Astrocyte of the cerebellum (primary cell): ENCODE results near the gene ING3.
A peak's percentile ranks its signal among the peaks of the same experiment; 100 is the strongest.

ENCODE experiments used
- DNase-seq: peaks from one replicate; pipeline ENCODE4 v3.0.0-alpha.2; 2011; ENCODE audit warnings: low read depth
- H3K4me3 ChIP-seq: 2 replicates; pipeline ENCODE4 v1.5.1; 2011; ENCODE audit warnings: mild to moderate bottlenecking, low read depth, low read length, moderate library complexity
- CTCF ChIP-seq: IDR thresholded peaks from 2 replicates; pipeline ENCODE4 v1.5.1; 2012; ENCODE audit warnings: low read length, low read depth, moderate library complexity, mild to moderate bottlenecking; ENCODE audit errors: missing control alignments
- in situ Hi-C: cut with HindIII; loops from 2 replicates; pipeline ENCODE4 v1.10.0; 2017; ENCODE audit warnings: low sequenced_read_pairs

Gene ING3

DNA sequence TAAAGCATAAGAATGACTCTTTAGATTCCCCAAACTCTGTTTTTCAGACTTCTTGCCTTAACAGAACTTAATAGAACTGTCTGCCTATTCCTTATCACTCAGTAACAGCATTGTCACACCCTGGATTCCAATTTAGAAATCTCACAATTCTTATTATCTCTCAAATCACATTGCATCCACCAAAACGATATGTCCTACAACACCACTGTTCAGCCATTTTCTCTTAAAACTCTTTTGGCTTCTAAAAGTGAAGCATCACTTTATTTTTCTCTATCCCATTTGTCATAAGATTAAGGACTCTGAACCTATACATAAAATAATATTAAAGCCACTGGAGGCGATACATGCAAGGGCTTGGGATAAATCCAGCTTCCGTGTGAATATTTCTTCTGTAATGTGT lies 36.7 kb downstream of the ING3 start:
- in situ Hi-C loops: loop anchor here (25.0 kb wide), 1 partner anchor 550 kb away; no protein-coding TSS in a partner anchor
- TF ChIP-seq CTCF: no peak
- H3K4me3 ChIP-seq: no peak overlapping the region
- no peak for DNase-seq

DNA sequence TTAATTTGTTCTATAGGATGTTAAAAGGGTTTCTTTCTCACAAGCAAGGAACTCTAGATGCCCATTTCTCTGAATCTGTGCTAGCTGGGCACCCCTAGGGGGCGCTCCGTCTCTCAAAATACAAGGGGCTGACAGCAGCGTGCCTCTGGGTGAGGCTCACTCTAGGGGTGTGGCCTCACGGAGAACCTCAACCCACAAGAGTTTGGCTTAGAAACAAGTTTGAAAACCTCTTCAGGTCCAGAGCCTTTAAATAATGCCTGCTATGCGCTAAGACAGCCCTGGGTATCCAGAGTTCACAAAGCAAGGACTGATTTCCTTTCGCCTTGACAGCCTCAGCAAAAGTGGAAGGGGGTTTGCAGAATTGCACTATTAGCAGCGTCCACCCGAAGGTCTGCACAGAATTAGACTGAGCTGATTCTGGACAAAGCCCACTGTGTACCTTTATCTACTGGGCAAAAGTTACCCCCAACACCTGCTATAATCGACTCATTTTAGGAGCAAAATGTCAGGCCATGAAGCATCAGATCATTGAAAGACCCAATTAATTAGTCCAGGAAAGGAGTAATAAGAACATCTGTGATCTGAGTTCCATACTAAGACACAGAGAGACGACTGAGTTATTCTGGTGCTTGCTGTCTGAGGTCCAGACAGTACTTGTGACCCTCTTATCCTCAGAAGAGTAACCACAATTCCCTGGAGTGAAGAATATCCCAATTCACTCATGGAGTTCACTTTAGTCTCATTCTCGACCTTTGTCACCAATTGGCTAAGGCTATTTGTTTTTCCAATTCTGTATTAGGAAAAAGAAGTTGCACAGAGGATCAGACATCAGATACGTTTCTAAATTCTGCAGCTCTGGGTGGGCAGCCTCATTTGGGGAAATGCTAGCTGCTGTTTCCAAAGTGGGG lies 37.4 kb downstream of the ING3 start:
- peak; percentile 98 for TF ChIP-seq CTCF
- peak overlapping the region; percentile 43 for H3K4me3 ChIP-seq
- in situ Hi-C loops: loop anchor here (25.0 kb wide), 1 partner anchor 549 kb away; no protein-coding TSS in a partner anchor
- DNase-seq: peak; percentile 91

DNA sequence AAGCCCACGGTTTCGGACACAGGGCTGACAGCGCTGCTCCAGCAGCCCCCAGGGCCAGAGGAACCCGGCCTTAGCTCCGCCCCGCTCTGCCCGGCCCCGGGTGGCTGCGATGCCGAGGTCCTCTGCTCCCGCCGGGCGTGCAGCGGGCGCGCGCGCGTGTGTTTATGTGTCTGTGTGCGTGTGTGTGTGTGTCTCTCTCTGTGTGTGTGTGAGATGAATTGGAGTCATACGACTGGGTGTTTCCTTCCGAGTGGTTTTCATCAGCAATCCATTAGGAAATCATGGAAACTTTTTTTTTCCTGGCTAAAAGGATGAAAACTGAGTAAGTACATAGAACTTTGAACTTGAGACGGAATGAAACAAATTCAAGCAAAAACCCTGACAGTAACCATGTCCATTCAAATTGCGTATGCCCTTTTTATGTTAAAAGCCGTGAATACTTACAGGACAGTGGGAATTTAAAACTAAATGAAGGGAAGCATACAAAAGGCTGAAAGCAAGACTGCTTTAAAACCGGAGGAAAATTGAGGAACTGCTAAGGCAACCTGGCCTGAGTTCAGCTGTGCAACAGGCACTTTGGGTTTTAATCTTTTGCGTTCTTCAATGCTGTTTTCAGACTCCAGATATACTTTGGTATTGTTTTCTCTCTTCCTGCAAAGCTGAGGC lies 38.1 kb downstream of the ING3 start, which contains the start of gene CPED1:
CPED1 (plus strand) TSS at position 121 of the 666 bp plus-strand sequence. CDS start 911 bp downstream, outside the sequence.
- no peak for DNase-seq
- in situ Hi-C loops: loop anchor here (25.0 kb wide), 1 partner anchor 549 kb away; no protein-coding TSS in a partner anchor

DNA sequence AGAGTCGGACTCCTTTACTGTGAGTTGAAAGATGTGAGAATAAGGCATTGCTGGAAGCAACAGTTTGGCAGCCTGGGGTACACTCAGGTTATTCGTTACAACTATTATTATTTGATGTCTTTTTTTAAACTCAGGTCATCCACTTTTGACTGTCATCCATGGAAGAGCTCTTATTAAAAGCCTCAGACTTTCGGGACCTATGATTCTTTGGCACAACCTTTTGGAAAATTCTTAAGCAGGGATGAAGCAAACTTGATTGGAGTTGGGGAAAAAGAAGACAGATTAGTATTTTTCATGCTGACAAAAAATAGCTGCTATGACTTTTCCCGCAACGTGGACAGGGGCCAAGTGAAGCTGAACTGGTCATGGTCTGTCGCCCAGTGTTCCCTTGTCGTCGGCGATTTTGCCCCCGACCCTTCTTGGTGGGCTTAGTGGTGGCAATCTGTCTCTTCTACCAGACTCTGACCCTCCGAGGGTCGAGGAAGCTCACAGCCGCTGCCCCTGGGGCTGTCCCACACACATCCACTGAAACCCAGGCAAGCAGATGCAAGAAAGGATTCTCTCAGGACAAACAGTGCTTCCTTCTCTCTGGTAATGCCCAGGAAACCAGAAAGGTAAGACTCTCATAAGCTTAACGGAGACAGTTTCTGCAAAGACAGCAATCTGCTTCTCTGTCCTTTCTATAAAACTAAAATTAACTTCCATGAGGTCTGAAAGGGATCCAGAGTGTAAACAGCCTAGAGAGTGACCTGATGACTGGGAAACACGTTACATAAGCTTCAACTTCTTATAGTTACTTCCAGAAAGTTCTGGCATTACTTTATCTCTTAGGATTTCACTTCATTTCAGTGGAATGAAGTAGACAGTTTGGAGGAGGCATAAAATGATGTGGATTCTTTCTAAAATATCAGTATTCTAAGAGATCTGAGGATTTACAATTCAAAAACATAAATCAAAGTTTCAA lies 39.0 kb downstream of the ING3 start:
- no peak for TF ChIP-seq CTCF
- in situ Hi-C loops: loop anchor here (5.0 to 25.0 kb wide), 4 partner anchors 38 to 548 kb away; no protein-coding TSS in a partner anchor
- H3K4me3 ChIP-seq: peak overlapping the region; percentile 43
- DNase-seq: no peak

More for the DNA sequence above, 38.1 kb downstream of the ING3 start, which contains the start of gene CPED1:
- H3K4me3 ChIP-seq: peak within 1 kb of the TSS; percentile 43
- TF ChIP-seq CTCF: no peak

DNA sequence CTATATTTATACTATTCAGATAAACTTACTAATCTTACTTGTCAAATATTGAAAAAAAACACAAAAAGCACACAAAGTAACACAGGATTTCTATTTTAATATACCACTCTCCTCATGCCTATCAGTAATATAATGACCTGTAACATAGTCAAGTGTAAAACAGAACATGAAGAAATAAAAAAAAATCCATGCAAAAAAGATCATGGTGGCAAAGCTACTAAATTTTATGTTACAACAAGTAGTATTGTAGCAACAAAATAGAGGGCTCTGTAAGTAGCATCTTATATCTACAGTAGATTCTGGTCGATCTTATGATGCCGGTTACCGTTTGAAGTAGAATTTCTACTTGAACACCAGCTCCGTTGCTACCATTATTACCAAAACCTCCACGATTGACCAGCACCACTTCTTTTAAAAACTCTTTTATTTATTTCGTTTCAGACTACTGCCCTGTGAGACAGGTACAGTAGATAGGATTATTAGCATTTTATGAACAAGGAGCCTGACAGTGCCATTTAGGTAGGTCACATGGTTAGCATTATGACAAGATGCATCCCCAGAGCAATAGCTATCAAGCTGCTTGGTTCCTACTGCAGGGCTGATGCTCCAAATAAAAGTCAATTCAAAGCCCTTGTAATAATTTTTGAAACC lies 40.0 kb downstream of the ING3 start:
- DNase-seq: no peak
- no peak overlapping the region for H3K4me3 ChIP-seq
- in situ Hi-C loops: loop anchor here (5.0 to 25.0 kb wide), 4 partner anchors 37 to 547 kb away; no protein-coding TSS in a partner anchor
- TF ChIP-seq CTCF: no peak
